GM23248 (cell line): Measurements from ENCODE around the gene PCDHB13. TPM values are rescaled to one million over a fixed set of nuclear protein-coding genes. Genes with fewer than 3 reads are reported as not detected.
"Not testable (repeated sequence)": the region's sequence is repeated elsewhere in the genome, so short reads cannot be mapped to it uniquely, and the experiment has no call there.

Experiments used
- DNase-seq: peaks from one replicate; pipeline ENCODE4 v3.0.0-alpha.2; 2015
- H2AFZ ChIP-seq: fragments of 200-600 bp; sonication (generic); 2 replicates; pipeline ENCODE4 v1.6.1; 2016; ENCODE audit warnings: antibody characterized with exemption
- H3F3A ChIP-seq: fragments of 200-600 bp; sonication (generic); 2 replicates; pipeline ENCODE4 v1.6.1; 2016; ENCODE audit warnings: mild to moderate bottlenecking, antibody characterized with exemption, mixed run types; ENCODE audit not compliant: insufficient read depth
- H3K27ac ChIP-seq: fragments of 200-600 bp; sonication (generic); 2 replicates; pipeline ENCODE4 v1.5.1; 2016; ENCODE audit warnings: mild to moderate bottlenecking
- H3K27me3 ChIP-seq: fragments of 200-600 bp; sonication (generic); replicated peaks from 2 replicates; pipeline ENCODE4 v1.6.1; 2016; ENCODE audit warnings: mild to moderate bottlenecking; ENCODE audit not compliant: insufficient read depth
- H3K36me3 ChIP-seq: fragments of 200-600 bp; sonication (generic); 2 replicates; pipeline ENCODE4 v1.6.1; 2016; ENCODE audit warnings: low read depth, mild to moderate bottlenecking
- H3K4me1 ChIP-seq: fragments of 200-600 bp; sonication (generic); 2 replicates; pipeline ENCODE4 v1.6.1; 2016; ENCODE audit warnings: mild to moderate bottlenecking; ENCODE audit not compliant: insufficient read depth
- H3K4me2 ChIP-seq: fragments of 200-600 bp; sonication (generic); one replicate; pipeline ENCODE4 v1.6.1; 2016; ENCODE audit warnings: mild to moderate bottlenecking; ENCODE audit not compliant: unreplicated experiment
- H3K4me3 ChIP-seq: fragments of 200-600 bp; sonication (generic); 2 replicates; pipeline ENCODE4 v1.5.1; 2016; ENCODE audit warnings: mild to moderate bottlenecking
- H3K79me2 ChIP-seq: fragments of 200-600 bp; sonication (generic); 2 replicates; pipeline ENCODE4 v1.6.1; 2016; ENCODE audit warnings: mild to moderate bottlenecking; ENCODE audit not compliant: insufficient read depth
- H3K9ac ChIP-seq: fragments of 200-600 bp; sonication (generic); 2 replicates; pipeline ENCODE4 v1.6.1; 2016; ENCODE audit warnings: mild to moderate bottlenecking
- H3K9me2 ChIP-seq: fragments of 200-600 bp; sonication (generic); 2 replicates; pipeline ENCODE4 v1.6.1; 2016; ENCODE audit warnings: mixed run types, mild to moderate bottlenecking, moderate library complexity; ENCODE audit not compliant: insufficient read depth
- H3K9me3 ChIP-seq: fragments of 200-600 bp; sonication (generic); one replicate; pipeline ENCODE4 v1.6.1; 2017; ENCODE audit warnings: low read depth
- H4K20me1 ChIP-seq: fragments of 200-600 bp; sonication (generic); 2 replicates; pipeline ENCODE4 v1.6.0; 2016; ENCODE audit not compliant: insufficient read depth
- EZH2 ChIP-seq: fragments of 200-600 bp; sonication (generic); IDR thresholded peaks from 2 replicates; pipeline ENCODE4 v1.6.1; 2018; ENCODE audit warnings: antibody characterized with exemption, mild to moderate bottlenecking; ENCODE audit not compliant: insufficient read depth, poor library complexity, severe bottlenecking
- EZH2phosphoT487 ChIP-seq: fragments of 200-600 bp; sonication (generic); IDR thresholded peaks from 2 replicates; pipeline ENCODE4 v1.6.1; 2018; ENCODE audit warnings: antibody characterized with exemption, moderate library complexity, mild to moderate bottlenecking, low read depth; ENCODE audit not compliant: insufficient read depth
- WGBS, 2 experiments: methylation state at CpG; one replicate each; pipeline ENCODE4 v1.1.6; 2015 to 2017; ENCODE audit warnings: low lambda C conversion rate in 2 of 2, low coverage in 1 of 2; ENCODE audit errors: missing lambda C conversion rate in 2 of 2; 5-methylcytosine and 5-hydroxymethylcytosine counted together
- in situ Hi-C: fragments of 300-500 bp; cut with MboI; formaldehyde crosslinking; loops from 2 replicates; pipeline ENCODE4 v1.15.0; 2020
- polyA plus RNA-seq: library from polyadenylated mRNA; unstranded; fragments of >200 nt; fragmentation: Nextera tagmentation; extraction: Ambion mirVana; gene quantifications from 2 replicates; pipeline ENCODE4 v1.2.1, GENCODE V29; 2016
- total RNA-seq: library from RNA; depleted of rRNA; stranded (reverse); fragments of >200 nt; shearing (Covaris generic); gene quantifications from 2 replicates; pipeline ENCODE4 v1.2.3, GENCODE V29; 2014

The PCDHB13 gene
- total and polyA plus RNA-seq, 2 experiments from 2014 or later = 2.0 to 2.8 TPM

- Histone ChIP-seq H4K20me1 (no peaks in the 10 kb centered on the region), H3K9ac (no peak within 1 kb of the TSS), H3K9me2 (no peaks in the 10 kb centered on the region), H3K4me3 (peak within 1 kb of the TSS; percentile 56), H3K4me1 (no peaks in the 10 kb centered on the region), H3K79me2 (no peaks in the 10 kb centered on the region), H3K27me3 (no peaks in the 10 kb centered on the region), H3K9me3 (no peaks in the 10 kb centered on the region), H3K4me2 (no peak within 1 kb of the TSS), H3F3A (no peaks in the 10 kb centered on the region), H3K36me3 (no peaks in the 10 kb centered on the region), H2AFZ (peak within 1 kb of the TSS; percentile 50; the same call in 1 of the 2 replicates), H3K27ac (no peak within 1 kb of the TSS)
- DNase-seq = peak; percentile 55
- TF ChIP-seq EZH2phosphoT487 (no peak), EZH2 (no peak)
- WGBS, 2 experiments = 17 to 19% methylated on average over 11 of the region's 11 CpGs
- in situ Hi-C loops = no loop called here
Measured at GRCh38 chr5:141208478-141208877, 5.2 kb upstream of the PCDHB13 start, which contains the start of gene PCDHB12. Gene PCDHB12 (plus strand): TSS chr5:141208719. CDS start chr5:141208908, 189 bp downstream.

GRCh38 chr5:141210281-141210680, 3.4 kb upstream of the PCDHB13 start:
- H3K27ac ChIP-seq, H3K4me2 ChIP-seq, in situ Hi-C loops, H2AFZ ChIP-seq, H3K36me3 ChIP-seq, H3K4me1 ChIP-seq, H3K4me3 ChIP-seq, H3K9ac ChIP-seq, H4K20me1 ChIP-seq, H3F3A ChIP-seq, H3K27me3 ChIP-seq, H3K9me2 ChIP-seq, DNase-seq, H3K9me3 ChIP-seq, H3K79me2 ChIP-seq: not testable (repeated sequence)
- WGBS, 2 experiments = 37 to 45% methylated on average over 19 to 33 of the region's 39 CpGs

GRCh38 chr5:141210849-141211248, 2.9 kb upstream of the PCDHB13 start:
- in situ Hi-C loops, H3K9me3 ChIP-seq: not testable (repeated sequence)
- WGBS, 2 experiments = 27 to 38% methylated on average over 15 to 20 of the region's 27 CpGs

GRCh38 chr5:141214583-141214982, 864 bp downstream of the PCDHB13 start:
- DNase-seq, H3K4me3 ChIP-seq, H3K9me3 ChIP-seq, H4K20me1 ChIP-seq, H3K36me3 ChIP-seq, H2AFZ ChIP-seq, H3K79me2 ChIP-seq, H3K9ac ChIP-seq, H3K4me2 ChIP-seq, H3K27me3 ChIP-seq, H3K9me2 ChIP-seq, in situ Hi-C loops, H3K4me1 ChIP-seq, H3F3A ChIP-seq, H3K27ac ChIP-seq: not testable (repeated sequence)
- 44 to 46% methylated on average over 9 to 12 of the region's 12 CpGs for WGBS, 2 experiments

More at GRCh38 chr5:141210849-141211248, 2.9 kb upstream of the PCDHB13 start:
- H3K27me3 ChIP-seq, H3K4me2 ChIP-seq, H3K79me2 ChIP-seq, H3F3A ChIP-seq, DNase-seq, H3K9ac ChIP-seq, H3K9me2 ChIP-seq, H3K4me3 ChIP-seq, H2AFZ ChIP-seq, H3K27ac ChIP-seq, H4K20me1 ChIP-seq, H3K36me3 ChIP-seq, H3K4me1 ChIP-seq: not testable (repeated sequence)

GRCh38 chr5:141215504-141215903, 1.8 kb downstream of the PCDHB13 start:
- H3K27me3 ChIP-seq, H3K36me3 ChIP-seq, H3K4me1 ChIP-seq, H3K27ac ChIP-seq, H2AFZ ChIP-seq, H3K9me2 ChIP-seq, H3K79me2 ChIP-seq, H4K20me1 ChIP-seq, H3K4me3 ChIP-seq, H3K4me2 ChIP-seq, H3F3A ChIP-seq, in situ Hi-C loops, H3K9me3 ChIP-seq, DNase-seq, H3K9ac ChIP-seq: not testable (repeated sequence)
- WGBS, 2 experiments = 28 to 41% methylated on average over 28 to 39 of the region's 40 CpGs

GRCh38 chr5:141216035-141216434, 2.3 kb downstream of the PCDHB13 start:
- H3K4me2 ChIP-seq, H3K9me2 ChIP-seq, H2AFZ ChIP-seq, H3K27ac ChIP-seq, H3K9me3 ChIP-seq, H3K4me3 ChIP-seq, H4K20me1 ChIP-seq, H3F3A ChIP-seq, in situ Hi-C loops, H3K27me3 ChIP-seq, DNase-seq, H3K9ac ChIP-seq, H3K4me1 ChIP-seq, H3K79me2 ChIP-seq, H3K36me3 ChIP-seq: not testable (repeated sequence)
- 44 to 53% methylated on average over 14 to 19 of the region's 26 CpGs for WGBS, 2 experiments
